ENCODE results near the gene FARP1.

The FARP1 gene

DNA sequence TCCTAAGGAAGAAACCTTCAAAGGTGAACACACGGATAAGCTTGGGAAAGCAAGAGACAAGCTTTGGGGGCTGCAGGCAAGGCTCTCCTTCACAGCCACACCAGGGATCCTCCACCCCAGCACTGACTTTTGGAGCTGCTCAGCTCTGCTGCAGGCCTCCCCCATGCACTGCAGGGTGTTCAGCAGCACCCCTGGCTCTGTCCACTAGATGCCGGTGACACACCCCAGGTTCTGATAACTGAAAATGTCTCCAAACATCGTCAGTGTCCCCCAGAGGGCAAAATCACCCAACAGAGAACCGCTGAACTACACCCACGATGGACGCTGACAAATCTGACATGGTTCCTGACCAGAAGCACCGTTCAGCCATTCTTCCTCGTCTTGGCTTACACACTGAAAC lies 343.5 kb downstream of the FARP1 start:
- peaks cover 19% of the 10 kb centered on the region for H3K79me2 ChIP-seq (ENCODE audit: insufficient read depth, low read length)
- H3K27ac ChIP-seq (ENCODE audit: low read depth, low read length): no peak overlapping the region

DNA sequence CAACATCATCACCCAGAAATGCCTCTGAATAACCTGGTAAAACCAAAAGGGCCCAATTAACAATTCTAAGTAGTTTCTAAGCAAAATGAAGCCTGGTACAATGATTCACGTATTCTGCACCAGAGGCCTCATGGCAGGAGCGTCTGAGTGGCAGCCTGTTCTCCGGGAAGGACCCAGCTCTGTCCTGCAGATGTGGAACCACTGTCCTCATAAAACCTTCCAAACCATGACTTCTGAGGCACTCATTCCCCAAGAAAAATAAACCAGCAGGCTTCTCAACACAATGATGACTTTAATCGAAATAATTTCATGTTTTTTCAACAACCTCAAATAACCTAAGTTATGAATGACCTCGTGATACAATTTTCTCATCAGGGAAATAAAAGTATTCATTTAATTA lies 344.1 kb downstream of the FARP1 start:
- Histone ChIP-seq H3K79me2 (ENCODE audit: insufficient read depth, low read length) (peaks cover 19% of the 10 kb centered on the region), H3K4me3 (ENCODE audit: insufficient read depth, low read length, poor library complexity, severe bottlenecking) (no peak overlapping the region), H2AFZ (ENCODE audit: low read depth, low read length, severe bottlenecking) (no peak overlapping the region), H3K36me3 (ENCODE audit: low read length) (no peaks in the 10 kb centered on the region), H3K4me2 (ENCODE audit: low read depth, low read length, poor library complexity, severe bottlenecking) (no peak overlapping the region), H3F3A (ENCODE audit: insufficient read depth) (0 out of 2 replicates have a peak, but pooled peaks cover 6% of the 10 kb centered on the region), H3K9ac (ENCODE audit: low read length) (no peak overlapping the region), H3K27ac (ENCODE audit: low read depth, low read length) (no peak overlapping the region), H3K9me2 (replicated peaks; ENCODE audit: insufficient read depth, low read length) (no peaks in the 10 kb centered on the region), H3K27me3 (ENCODE audit: low read length) (no peaks in the 10 kb centered on the region), H3K9me3 (ENCODE audit: insufficient read depth, low read length) (no peaks in the 10 kb centered on the region), H4K20me1 (ENCODE audit: low read depth, low read length) (peaks cover 62% of the 10 kb centered on the region)
- TF ChIP-seq, protein P1, sequence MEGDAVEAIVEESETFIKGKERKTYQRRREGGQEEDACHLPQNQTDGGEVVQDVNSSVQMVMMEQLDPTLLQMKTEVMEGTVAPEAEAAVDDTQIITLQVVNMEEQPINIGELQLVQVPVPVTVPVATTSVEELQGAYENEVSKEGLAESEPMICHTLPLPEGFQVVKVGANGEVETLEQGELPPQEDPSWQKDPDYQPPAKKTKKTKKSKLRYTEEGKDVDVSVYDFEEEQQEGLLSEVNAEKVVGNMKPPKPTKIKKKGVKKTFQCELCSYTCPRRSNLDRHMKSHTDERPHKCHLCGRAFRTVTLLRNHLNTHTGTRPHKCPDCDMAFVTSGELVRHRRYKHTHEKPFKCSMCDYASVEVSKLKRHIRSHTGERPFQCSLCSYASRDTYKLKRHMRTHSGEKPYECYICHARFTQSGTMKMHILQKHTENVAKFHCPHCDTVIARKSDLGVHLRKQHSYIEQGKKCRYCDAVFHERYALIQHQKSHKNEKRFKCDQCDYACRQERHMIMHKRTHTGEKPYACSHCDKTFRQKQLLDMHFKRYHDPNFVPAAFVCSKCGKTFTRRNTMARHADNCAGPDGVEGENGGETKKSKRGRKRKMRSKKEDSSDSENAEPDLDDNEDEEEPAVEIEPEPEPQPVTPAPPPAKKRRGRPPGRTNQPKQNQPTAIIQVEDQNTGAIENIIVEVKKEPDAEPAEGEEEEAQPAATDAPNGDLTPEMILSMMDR (IDR thresholded peaks at IDR 0.05; ENCODE audit: insufficient read depth, low read length, poor library complexity, severe bottlenecking): no peak
- no peak for TF ChIP-seq EZH2phosphoT487 (conservative IDR thresholded peaks at IDR 0.05; ENCODE audit: low read length)

More for the DNA sequence above, 343.5 kb downstream of the FARP1 start:
- Histone ChIP-seq H3F3A (ENCODE audit: insufficient read depth) (0 out of 2 replicates have a peak, but pooled peaks cover 6% of the 10 kb centered on the region), H3K9ac (ENCODE audit: low read length) (no peak overlapping the region), H4K20me1 (ENCODE audit: low read depth, low read length) (peaks cover 58% of the 10 kb centered on the region), H3K4me2 (ENCODE audit: low read depth, low read length, poor library complexity, severe bottlenecking) (no peak overlapping the region), H2AFZ (ENCODE audit: low read depth, low read length, severe bottlenecking) (no peak overlapping the region), H3K9me3 (ENCODE audit: insufficient read depth, low read length) (no peaks in the 10 kb centered on the region), H3K9me2 (replicated peaks; ENCODE audit: insufficient read depth, low read length) (no peaks in the 10 kb centered on the region), H3K27me3 (ENCODE audit: low read length) (no peaks in the 10 kb centered on the region), H3K4me3 (ENCODE audit: insufficient read depth, low read length, poor library complexity, severe bottlenecking) (no peak overlapping the region), H3K36me3 (ENCODE audit: low read length) (no peaks in the 10 kb centered on the region)
- no peak for TF ChIP-seq EZH2phosphoT487 (conservative IDR thresholded peaks at IDR 0.05; ENCODE audit: low read length)
- TF ChIP-seq, protein P1 (IDR thresholded peaks at IDR 0.05; ENCODE audit: insufficient read depth, low read length, poor library complexity, severe bottlenecking): no peak

DNA sequence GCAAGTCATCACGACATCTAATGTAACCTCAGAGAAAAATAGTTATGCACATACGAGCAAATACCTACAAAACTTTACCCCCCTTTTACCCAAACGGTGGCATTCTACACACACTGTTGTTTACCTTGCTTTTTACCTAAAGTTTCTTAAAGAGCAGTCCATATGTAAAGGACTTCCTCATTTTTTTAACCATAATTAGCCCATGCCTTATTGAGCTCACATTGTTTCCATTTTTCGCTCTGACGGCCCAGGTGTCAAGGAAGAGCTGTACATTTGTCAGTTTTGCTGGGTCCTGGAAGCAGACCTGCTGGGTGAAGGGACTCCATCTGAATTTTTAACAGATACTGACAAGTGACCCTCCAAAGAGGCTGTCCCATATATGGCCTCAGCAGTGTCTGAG lies 344.6 kb downstream of the FARP1 start:
- H3F3A ChIP-seq (ENCODE audit: insufficient read depth): 0 out of 2 replicates have a peak, but pooled peaks cover 6% of the 10 kb centered on the region
- H3K36me3 ChIP-seq (ENCODE audit: low read length): no peaks in the 10 kb centered on the region
- no peak overlapping the region for H2AFZ ChIP-seq (ENCODE audit: low read depth, low read length, severe bottlenecking)
- H3K27ac ChIP-seq (ENCODE audit: low read depth, low read length): no peak overlapping the region
- H3K9ac ChIP-seq (ENCODE audit: low read length): no peak overlapping the region
- H4K20me1 ChIP-seq (ENCODE audit: low read depth, low read length): peaks cover 62% of the 10 kb centered on the region
- no peaks in the 10 kb centered on the region for H3K9me3 ChIP-seq (ENCODE audit: insufficient read depth, low read length)
- TF ChIP-seq EZH2phosphoT487 (conservative IDR thresholded peaks at IDR 0.05; ENCODE audit: low read length): no peak
- TF ChIP-seq, protein P1 (IDR thresholded peaks at IDR 0.05; ENCODE audit: insufficient read depth, low read length, poor library complexity, severe bottlenecking): no peak
- H3K79me2 ChIP-seq (ENCODE audit: insufficient read depth, low read length): peaks cover 19% of the 10 kb centered on the region
- no peaks in the 10 kb centered on the region for H3K27me3 ChIP-seq (ENCODE audit: low read length)
- no peak overlapping the region for H3K4me2 ChIP-seq (ENCODE audit: low read depth, low read length, poor library complexity, severe bottlenecking)
- no peaks in the 10 kb centered on the region for H3K9me2 ChIP-seq (replicated peaks; ENCODE audit: insufficient read depth, low read length)
- H3K4me3 ChIP-seq (ENCODE audit: insufficient read depth, low read length, poor library complexity, severe bottlenecking): no peak overlapping the region

Measured in SU-DHL-6 (cell line).